Caco-2 (cell line): ENCODE data around the gene MUC6. TPM values are rescaled to one million over a fixed set of nuclear protein-coding genes. Genes with fewer than 3 reads are reported as not detected.

ENCODE experiments used
- BruUV-seq: library from RNA; stranded (reverse); fragments of 400-500 nt; replicated peaks from 2 replicates; lab custom pipeline; 2021; lab: Mats Ljungman, UMichigan
- CTCF ChIA-PET: fragments of 300-600 bp; sonication (Branson Sonifier 250); formaldehyde crosslinking; loops from one replicate; lab custom pipeline; 2022; ENCODE audit warnings: antibody characterized with exemption; lab: Charles Lee
- POLR2A ChIA-PET: fragments of 300-600 bp; sonication (Branson Sonifier 250); formaldehyde crosslinking; loops from one replicate; lab custom pipeline; 2022; ENCODE audit warnings: antibody characterized with exemption; lab: Charles Lee
- DNase-seq, 2 experiments: peaks; one replicate each; pipeline versions ENCODE4 v3.0.0 to v3.0.0-alpha.2; 2020 to 2022
- H3K27me3 ChIP-seq: replicated peaks from 2 replicates; pipeline ENCODE4 v1.6.0; 2011; ENCODE audit warnings: low read length; ENCODE audit not compliant: control insufficient read depth, insufficient read depth
- H3K36me3 ChIP-seq: 2 replicates; pipeline ENCODE4 v1.5.1; 2011; ENCODE audit warnings: low read length; ENCODE audit not compliant: control insufficient read depth, insufficient read depth
- H3K4me1 ChIP-seq: fragments of 250-450 bp; sonication (Bioruptor Pico); 2 replicates; pipeline ENCODE4 v1.5.1; 2020; ENCODE audit warnings: mild to moderate bottlenecking
- H3K4me3 ChIP-seq: 2 replicates; pipeline ENCODE4 v1.5.1; 2011; ENCODE audit warnings: low read depth, mild to moderate bottlenecking, control low read depth, low read length
- H3K9me3 ChIP-seq: fragments of 250-450 bp; sonication (Bioruptor Pico); 2 replicates; pipeline ENCODE4 v1.5.1; 2020; ENCODE audit warnings: mild to moderate bottlenecking, moderate library complexity
- H3K27ac Mint-ChIP-seq: one replicate; pipeline ENCODE4 v1.8.0; 2022; ENCODE audit warnings: mixed read lengths; ENCODE audit not compliant: unreplicated experiment
- H3K27me3 Mint-ChIP-seq: one replicate; pipeline ENCODE4 v1.8.0; 2022; ENCODE audit warnings: mixed read lengths; ENCODE audit not compliant: insufficient read depth, unreplicated experiment
- H3K36me3 Mint-ChIP-seq: one replicate; pipeline ENCODE4 v1.8.0; 2022; ENCODE audit warnings: mild to moderate bottlenecking, mixed read lengths; ENCODE audit not compliant: insufficient read depth, unreplicated experiment
- H3K4me1 Mint-ChIP-seq: one replicate; pipeline ENCODE4 v1.8.0; 2022; ENCODE audit warnings: low read depth, mixed read lengths; ENCODE audit not compliant: unreplicated experiment
- H3K4me3 Mint-ChIP-seq: one replicate; pipeline ENCODE4 v1.8.0; 2022; ENCODE audit warnings: mild to moderate bottlenecking, moderate library complexity, mixed read lengths; ENCODE audit not compliant: unreplicated experiment
- H3K9me3 Mint-ChIP-seq: one replicate; pipeline ENCODE4 v1.8.0; 2022; ENCODE audit warnings: mixed read lengths; ENCODE audit not compliant: unreplicated experiment
- CTCF ChIP-seq, 2 experiments: fragments of 200-600 bp in 1 of 2; IDR thresholded peaks; 1 replicate in 1 of 2; 2 replicates in 1 of 2; pipeline versions ENCODE4 v1.5.1 to v1.8.0; 2011 to 2022; ENCODE audit warnings: antibody characterized with exemption in 1 of 2, control low read depth in 1 of 2, inconsistent platforms in 1 of 2, low read depth in 1 of 2, low read length in 1 of 2, mild to moderate bottlenecking in 1 of 2, moderate library complexity in 1 of 2; ENCODE audit not compliant: insufficient read depth in 1 of 2, severe bottlenecking in 1 of 2, unreplicated experiment in 1 of 2
- intact Hi-C: fragments of 100-400 bp; cut with micrococcal nuclease; formaldehyde crosslinking; loops from one replicate; pipeline ENCODE4 v1.10.0; 2022; ENCODE audit not compliant: unreplicated experiment
- total RNA-seq: library from RNA; stranded (reverse); gene quantifications from 2 replicates; pipeline ENCODE4 v1.2.3, GENCODE V29; 2022

Gene MUC6
- total RNA-seq, 1 experiment from 2014 or later: not detected

GRCh38 chr11:968822-969221, 67.7 kb downstream of the MUC6 start:
- no peaks in the 10 kb centered on the region for H3K9me3 ChIP-seq
- no peak for DNase-seq
- Mint-ChIP-seq H3K27ac (no peak overlapping the region), H3K27me3 (no peaks in the 10 kb centered on the region), H3K4me1 (no peaks in the 10 kb centered on the region), H3K4me3 (no peak overlapping the region), H3K9me3 (no peaks in the 10 kb centered on the region), H3K36me3 (peaks cover 80% of the 10 kb centered on the region)
- no TSS peak for BruUV-seq
- intact Hi-C loops: no loop called here
- no peak for TF ChIP-seq CTCF (IDR thresholded peaks at IDR 0.05; ENCODE audit: insufficient read depth in 1 of 2, low read depth in 1 of 2, low read length in 1 of 2, severe bottlenecking in 1 of 2, unreplicated experiment in 1 of 2)
- H3K36me3 ChIP-seq: peaks cover 4% of the 10 kb centered on the region
- no peak overlapping the region for H3K4me3 ChIP-seq
- no peaks in the 10 kb centered on the region for H3K27me3 ChIP-seq
- POLR2A ChIA-PET: no interaction called here
- H3K4me1 ChIP-seq: no peaks in the 10 kb centered on the region
- CTCF ChIA-PET: interaction anchor here (0.6 kb wide), 1 partner anchor 33 kb away, joined by 4 read pairs; no protein-coding TSS in a partner anchor

GRCh38 chr11:967995-968751, 68.3 kb downstream of the MUC6 start:
- no peak overlapping the region for H3K4me3 ChIP-seq
- TF ChIP-seq CTCF (IDR thresholded peaks at IDR 0.05; ENCODE audit: insufficient read depth in 1 of 2, low read depth in 1 of 2, low read length in 1 of 2, severe bottlenecking in 1 of 2, unreplicated experiment in 1 of 2): no peak
- no peaks in the 10 kb centered on the region for H3K27me3 ChIP-seq
- peaks cover 4% of the 10 kb centered on the region for H3K36me3 ChIP-seq
- Mint-ChIP-seq H3K27me3 (no peaks in the 10 kb centered on the region), H3K36me3 (peaks cover 80% of the 10 kb centered on the region), H3K9me3 (no peaks in the 10 kb centered on the region), H3K4me1 (no peaks in the 10 kb centered on the region), H3K4me3 (no peak overlapping the region), H3K27ac (no peak overlapping the region)
- no TSS peak for BruUV-seq
- POLR2A ChIA-PET: no interaction called here
- intact Hi-C loops: no loop called here
- CTCF ChIA-PET: no interaction called here
- no peaks in the 10 kb centered on the region for H3K4me1 ChIP-seq
- H3K9me3 ChIP-seq: no peaks in the 10 kb centered on the region
- DNase-seq: no peak

GRCh38 chr11:965206-965775, 71.2 kb downstream of the MUC6 start:
- CTCF ChIA-PET: no interaction called here
- peak overlapping the region; percentile 25 for H3K27ac Mint-ChIP-seq
- no peak for DNase-seq
- no peak for TF ChIP-seq CTCF (IDR thresholded peaks at IDR 0.05; ENCODE audit: insufficient read depth in 1 of 2, low read depth in 1 of 2, low read length in 1 of 2, severe bottlenecking in 1 of 2, unreplicated experiment in 1 of 2)
- intact Hi-C loops: no loop called here
- no peak overlapping the region for H3K4me3 ChIP-seq
- peaks cover 75% of the 10 kb centered on the region for H3K36me3 Mint-ChIP-seq
- no peaks in the 10 kb centered on the region for H3K27me3 ChIP-seq
- H3K4me1 ChIP-seq: no peaks in the 10 kb centered on the region
- POLR2A ChIA-PET: no interaction called here
- no peaks in the 10 kb centered on the region for H3K9me3 Mint-ChIP-seq
- no TSS peak for BruUV-seq
- no peak overlapping the region for H3K4me3 Mint-ChIP-seq
- peaks cover 3% of the 10 kb centered on the region for H3K36me3 ChIP-seq
- H3K4me1 Mint-ChIP-seq: no peaks in the 10 kb centered on the region
- no peaks in the 10 kb centered on the region for H3K27me3 Mint-ChIP-seq
- H3K9me3 ChIP-seq: no peaks in the 10 kb centered on the region
